Left renal pelvis (tissue), 4 donors: Measurements from ENCODE around the gene NRG3. TPM values are rescaled to one million over a fixed set of nuclear protein-coding genes. Genes with fewer than 3 reads are reported as not detected.

ENCODE experiments used
- DNase-seq, 4 donors: peaks; one replicate each; pipeline ENCODE4 v3.0.0-alpha.2; 2013; ENCODE audit warnings: low read depth in 4 of 4, low spot score in 3 of 4
- polyA plus RNA-seq, 4 donors: library from polyadenylated mRNA; unstranded; fragments of 120-200 nt; gene quantifications; one replicate each; pipeline ENCODE4 v1.2.1, GENCODE V29; 2013; ENCODE audit not compliant: insufficient read length in 4 of 4

Gene NRG3
- polyA plus RNA-seq, 4 donors: 3.9 to 14.2 (median 12.2) TPM

DNA sequence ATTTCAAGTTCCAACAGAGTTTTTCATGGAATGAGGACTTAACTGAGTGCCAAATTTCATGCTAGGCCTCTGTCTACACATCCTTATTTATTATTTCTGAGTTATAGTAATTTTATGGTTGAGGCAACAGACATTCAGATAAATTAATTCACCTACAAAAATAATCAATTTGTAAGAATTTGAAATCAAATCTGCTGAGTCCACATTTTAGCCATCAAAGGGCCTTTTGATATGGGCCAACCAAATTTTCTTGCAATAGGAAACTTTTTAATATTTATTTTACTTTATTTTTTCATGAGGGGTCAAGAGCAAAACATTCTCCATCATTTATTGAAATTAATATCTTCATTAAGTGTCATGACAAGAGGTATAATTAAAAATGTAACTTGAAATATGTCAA lies 875.5 kb downstream of the NRG3 start:
- no peak for DNase-seq

DNA sequence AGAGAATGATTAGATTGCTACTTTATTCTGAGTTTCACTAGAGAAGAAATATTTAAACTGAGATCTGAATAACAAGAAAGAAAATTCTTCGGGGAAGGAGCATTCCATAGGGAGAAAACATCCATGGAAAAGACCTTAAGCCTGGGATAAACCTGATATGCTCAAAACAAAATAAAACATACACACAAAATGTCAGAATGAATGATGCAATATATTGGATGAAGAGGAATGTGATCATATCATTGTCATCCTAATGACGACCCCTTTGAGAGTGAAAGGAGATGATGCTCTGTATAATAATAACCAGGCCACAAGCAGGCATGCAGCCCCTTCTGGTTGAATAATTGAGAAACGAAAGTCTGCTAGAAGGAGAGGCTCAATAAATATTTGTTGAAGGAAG lies 882.4 kb downstream of the NRG3 start:
- DNase-seq: no peak

DNA sequence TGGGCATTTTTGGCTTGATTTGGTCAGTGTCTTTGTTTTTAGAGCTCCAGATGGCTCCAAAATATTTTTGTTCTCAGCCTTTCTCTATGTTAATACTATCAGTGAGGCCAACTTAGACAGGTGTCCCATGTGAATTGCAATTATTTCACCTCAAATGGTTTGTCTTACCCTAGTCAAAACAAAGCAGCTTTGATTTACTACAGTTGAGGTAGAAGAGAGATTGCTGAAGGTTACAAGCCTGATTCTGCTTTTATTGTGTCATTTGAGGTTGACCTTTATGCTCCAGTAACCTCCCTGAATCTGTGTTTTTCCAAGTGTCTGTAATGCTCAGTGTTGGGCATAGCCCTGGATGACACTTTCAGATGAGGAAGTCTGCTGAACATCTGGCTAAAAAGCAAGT lies 882.9 kb downstream of the NRG3 start:
- no peak for DNase-seq

DNA sequence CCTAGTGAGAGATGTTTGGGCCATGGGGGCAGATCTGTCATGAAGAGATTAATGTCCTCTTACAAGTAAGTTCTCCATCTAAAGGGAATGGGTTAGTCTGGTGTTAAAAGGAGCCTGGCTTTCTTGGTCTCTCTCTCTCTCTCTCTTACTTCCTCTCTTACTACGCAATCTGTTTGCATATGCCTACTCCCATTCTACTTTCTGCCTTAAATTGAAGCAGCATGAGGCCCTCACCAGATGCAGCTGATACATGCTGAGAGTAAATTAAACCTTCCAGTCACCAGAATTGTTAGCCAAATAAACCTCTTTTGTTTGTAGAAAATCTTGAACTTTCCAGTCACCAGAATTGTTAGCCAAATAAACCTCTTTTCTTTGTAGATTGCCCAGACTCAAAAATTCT lies 884.1 kb downstream of the NRG3 start:
- no peak for DNase-seq

DNA sequence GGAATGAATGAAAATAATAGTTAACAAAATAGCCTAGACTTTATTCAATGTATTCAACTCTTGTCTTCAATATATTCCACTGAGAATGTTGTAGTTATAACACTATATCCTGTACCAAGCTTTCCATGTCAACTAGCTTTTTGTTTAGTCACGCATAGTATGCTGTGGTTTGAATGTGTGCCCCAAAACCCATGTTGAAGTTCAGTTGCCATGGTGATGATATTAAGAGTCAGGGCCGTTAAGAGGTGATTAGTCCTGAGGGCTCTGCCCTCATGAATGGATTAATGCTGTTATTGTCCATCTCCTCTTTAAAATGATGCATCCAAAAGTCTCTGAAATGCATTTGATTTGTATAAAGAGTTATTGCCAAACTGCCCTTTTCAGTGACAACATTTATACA lies 887.6 kb downstream of the NRG3 start:
- DNase-seq: no peak

DNA sequence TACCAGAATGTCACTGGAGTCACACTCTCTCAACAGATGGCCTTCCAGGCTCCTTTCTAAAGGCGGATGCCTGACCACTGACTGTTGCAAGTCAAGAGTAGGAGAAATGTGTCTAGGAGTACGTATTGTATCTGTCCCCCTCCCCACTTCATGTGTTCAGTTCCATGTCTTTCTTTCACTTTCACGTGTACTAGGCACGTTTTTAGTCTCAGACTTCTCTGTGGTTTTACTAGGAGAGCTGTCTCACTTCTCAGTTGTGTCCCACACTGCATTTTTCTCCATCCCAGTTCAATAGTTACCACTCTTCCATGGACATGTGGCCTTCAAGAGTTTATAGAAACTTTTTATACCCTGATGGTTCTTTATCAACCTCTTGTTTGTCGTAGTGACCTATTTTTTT lies 893.0 kb downstream of the NRG3 start:
- DNase-seq: no peak

DNA sequence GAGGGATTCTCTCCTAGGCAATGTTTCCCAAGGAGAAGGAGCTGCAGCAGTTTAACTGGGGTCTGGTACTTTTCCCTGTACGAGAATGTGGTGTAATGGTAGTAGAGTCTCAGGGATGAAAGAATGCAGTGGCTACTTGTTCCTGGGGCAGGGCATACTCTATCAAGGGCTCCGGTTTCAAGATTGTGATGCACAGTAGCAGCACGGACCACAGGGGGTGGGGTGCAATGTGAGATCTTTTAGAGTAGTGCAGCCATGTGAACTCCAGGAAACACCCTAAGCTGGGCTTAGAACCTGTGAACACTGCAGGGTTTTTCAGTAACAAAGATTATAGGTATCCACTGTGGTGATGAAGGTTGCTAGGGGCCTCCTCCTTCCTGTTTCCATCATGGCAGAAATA lies 903.9 kb downstream of the NRG3 start:
- no peak for DNase-seq

DNA sequence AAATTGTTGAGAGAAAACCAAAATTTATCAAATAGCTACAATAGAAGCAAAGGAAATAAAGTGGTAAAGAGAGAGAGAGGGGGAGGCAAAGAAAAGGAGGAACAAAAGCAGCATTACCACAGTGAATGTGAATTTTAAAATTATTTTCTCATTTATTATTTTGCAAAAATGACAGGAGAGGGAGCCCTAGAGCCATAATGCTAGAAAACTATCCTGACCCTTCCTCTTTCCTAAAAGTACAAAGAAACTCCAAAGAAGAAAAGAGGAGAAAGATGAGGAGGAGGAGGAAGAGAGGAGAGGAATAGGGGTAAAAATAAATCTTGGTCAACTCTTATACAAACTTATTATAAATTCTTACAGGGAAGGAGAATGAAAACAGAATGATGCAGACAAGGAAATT lies 921.5 kb downstream of the NRG3 start:
- no peak for DNase-seq

DNA sequence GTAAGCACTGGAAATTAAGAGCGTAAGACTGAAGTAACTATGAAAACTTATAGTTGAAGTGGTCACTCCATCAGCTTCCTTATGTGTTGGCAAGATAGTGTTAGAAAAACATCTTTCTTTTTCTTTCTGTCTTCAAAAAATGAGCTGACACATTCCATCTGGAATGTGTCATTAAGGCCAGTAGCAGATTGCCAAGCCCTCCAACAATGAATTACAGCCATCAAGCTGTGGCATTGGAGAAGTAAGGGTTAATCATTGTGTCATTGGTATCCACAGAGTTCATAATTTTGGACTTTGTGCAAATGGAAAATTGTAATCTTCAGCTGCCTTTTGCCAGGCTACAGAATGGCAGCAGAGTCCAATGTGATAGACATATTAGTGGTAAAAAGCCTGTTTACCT lies 926.3 kb downstream of the NRG3 start:
- DNase-seq: no peak

DNA sequence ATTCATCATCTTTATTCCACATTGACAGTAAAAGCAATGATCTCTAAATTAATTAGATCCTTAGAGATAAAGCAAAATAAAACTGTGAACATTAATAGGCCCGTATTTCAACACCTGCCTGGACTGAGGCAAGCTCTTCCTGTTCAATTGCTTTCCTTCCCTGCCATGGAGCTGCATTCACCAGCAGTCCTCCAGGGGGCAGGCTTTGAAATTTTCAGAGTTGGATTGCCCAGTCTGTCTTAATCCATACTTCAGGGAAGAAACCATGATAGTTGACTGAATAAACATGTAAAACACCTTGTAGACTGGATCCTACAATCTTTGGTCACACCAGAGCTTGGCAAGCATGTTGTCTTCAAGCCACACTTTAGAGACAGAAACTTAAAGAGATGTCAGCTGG lies 936.6 kb downstream of the NRG3 start:
- DNase-seq: no peak

DNA sequence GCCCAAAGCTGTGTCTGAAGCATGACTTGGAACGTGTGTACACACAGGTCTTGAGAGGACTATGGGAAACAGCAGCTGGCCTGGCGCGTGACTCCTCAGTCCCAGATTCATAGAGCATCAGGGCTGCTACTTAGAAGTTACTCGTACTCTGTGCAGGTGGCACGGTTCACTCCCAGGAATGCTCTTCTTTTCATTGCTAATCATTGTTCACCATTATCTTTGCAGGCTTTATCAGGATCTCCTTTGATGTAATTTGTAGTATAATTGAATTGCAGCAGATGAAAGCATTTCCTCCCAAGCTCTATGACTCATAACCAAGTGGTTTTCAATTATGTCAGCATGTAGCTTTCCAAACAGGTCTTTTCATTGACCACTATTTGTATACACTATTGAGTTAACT lies 938.9 kb downstream of the NRG3 start:
- DNase-seq: no peak

DNA sequence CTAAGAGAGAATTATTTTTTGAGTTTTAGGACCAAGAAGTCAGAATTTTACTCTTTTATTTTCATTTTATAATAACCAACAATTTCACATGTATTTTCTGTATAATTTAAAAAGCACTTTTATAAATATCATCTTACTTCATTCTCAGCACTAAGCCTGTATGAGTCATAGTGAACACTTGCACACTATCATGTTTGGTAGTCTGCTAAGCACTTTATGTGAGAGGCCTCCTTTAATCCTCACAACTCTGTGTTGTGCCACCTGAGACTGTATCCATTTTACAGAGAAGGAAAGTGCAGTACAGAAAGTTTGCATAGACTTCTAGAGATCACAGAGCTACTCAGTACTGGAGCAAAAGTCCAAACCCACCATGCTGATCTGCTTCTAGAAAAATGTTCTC lies 939.6 kb downstream of the NRG3 start:
- DNase-seq: no peak

DNA sequence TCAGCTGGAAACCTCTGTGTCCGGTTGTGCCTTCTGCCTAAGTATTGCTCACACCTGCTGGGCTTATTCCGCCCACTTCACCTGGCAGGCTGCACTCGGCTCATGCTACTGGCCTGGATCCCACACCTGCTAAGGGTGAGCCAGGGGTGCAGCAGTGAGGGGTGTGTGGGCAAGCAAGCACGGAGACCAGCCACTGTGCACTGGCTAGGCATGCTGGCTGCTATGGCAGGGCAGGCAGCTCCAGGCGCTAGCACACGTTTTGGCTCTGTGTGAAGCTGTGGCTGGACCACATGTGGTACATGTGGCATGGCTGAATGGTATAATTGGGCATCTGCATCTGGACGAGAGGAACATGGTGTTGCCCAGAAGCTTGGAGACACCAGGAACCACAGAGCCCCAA lies 940.7 kb downstream of the NRG3 start:
- no peak for DNase-seq

DNA sequence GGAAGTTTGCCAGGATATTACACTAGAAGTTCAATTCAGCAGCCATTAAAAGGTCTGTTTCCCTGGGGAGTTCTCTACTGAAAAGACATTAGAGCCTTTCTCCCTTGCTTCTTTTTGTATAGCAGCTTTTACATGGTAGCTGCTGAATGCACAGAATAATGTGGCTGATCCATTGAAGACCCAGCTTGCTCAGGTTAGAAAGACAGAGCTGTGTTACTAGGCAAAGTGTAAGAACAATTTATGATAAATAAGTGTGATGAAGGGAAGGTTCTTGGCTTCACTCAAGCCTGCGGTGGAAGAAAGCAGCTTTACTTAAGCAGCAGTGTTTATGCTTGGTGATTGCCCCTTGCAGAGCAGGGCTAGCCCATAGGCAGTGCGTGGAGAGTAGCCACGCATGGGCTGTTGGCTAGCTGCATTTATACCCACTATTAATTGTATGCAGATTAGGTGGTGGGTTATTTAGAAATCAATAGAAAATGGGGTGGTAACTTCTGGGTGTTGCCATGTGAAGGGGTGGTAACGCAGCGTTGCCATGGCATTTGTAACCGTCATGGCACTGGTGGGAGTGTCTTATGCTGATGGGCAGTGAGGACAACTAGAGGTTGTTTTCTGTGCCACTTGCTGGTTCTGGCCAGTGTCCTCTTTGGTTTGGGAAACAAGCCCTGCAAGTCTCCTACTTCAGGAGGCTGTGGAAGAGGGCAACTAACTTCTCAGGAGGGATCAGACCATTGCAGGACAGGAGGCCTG lies 942.9 kb downstream of the NRG3 start:
- no peak for DNase-seq

DNA sequence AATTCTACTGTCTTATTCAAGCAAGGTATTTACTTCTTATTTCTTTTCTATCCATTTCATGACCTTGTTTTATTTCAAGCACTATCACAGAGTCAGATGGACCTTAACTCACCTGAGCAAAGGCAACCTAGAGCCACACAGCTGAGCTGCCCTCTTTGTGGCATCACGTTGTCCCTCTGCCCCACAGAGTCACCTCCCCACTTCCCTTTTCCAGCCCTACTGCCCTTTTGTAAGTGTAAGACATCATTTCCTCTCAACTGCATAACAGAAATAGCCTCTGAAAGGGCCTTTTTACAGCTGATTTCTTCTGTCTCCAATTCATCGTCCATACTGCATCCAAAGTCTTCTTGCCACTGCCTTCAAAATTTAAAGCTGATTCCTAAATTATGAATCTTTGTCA lies 946.0 kb downstream of the NRG3 start:
- DNase-seq: no peak

DNA sequence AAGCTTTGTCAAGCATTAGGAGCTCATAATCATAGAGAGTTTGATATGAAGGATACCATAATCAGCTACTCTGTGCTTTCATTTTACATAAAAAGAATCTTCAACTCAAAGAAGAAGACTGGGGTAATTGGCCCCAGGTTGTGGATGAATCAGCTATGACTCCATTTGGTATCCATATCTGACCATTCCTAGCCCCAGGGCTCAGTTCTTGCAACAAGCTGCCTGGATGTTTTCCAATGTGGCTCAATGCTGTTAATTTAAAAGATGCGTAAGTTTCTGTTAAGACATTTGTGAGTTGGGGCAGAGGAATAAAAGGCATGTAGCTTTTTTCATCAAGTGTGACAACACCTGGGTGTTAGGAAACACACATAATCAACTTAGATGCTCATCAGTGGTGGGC lies 951.1 kb downstream of the NRG3 start:
- no peak for DNase-seq

DNA sequence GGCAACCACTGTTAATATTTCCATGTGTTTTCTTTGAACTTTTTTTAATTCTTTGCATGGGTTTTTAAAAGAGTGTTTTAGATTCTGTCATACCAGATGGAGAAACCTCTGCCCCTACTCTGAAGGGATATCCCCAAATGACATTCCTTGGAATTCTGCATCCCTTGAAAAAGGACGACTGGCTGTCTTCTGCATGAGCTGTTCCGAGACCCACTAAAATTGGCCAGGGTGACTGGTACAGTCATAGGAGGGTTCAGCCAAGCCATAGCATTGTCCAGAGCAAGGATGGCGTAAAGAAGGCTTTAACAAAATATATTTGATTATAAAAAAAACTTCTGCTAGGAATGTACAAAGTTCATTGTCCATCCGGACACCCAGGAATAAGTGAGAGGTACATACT lies 952.9 kb downstream of the NRG3 start:
- DNase-seq: no peak

DNA sequence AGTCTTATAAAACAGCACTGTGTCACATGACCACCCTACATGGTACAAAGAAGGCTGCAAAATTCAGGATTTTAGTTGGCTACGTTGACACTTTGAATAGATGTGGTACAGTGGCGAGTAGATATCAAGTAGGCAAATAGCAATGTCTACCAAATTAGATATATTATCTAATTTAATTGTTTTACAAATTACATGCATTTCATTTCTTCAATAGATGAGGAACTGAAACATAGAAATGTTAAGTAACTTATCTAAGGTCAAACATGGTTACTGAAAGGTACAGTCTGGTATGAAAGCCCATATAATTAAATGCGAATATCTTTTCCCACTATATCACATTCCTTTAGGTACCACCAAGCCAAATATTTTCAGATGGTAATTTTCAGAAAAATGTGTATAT lies 972.2 kb downstream of the NRG3 start:
- DNase-seq: no peak

DNA sequence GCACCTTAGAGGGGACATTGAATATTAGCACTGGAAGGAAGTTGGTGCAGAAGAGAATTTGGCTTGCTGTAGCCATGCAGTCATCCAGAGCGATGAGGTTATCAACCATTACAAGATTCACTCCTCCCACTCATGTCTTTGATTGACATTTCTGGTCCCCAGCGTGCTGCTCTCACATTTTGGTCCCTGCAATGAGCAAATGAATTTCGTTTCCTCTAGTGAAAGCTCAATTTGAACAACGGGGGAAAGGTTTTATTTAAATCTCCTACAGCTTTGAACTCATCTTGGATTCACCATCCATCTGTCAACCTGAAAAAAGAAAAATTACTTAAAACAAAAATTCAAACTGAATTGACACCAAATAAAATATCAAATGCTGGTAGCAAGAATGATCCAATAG lies 975.2 kb downstream of the NRG3 start:
- DNase-seq: no peak

DNA sequence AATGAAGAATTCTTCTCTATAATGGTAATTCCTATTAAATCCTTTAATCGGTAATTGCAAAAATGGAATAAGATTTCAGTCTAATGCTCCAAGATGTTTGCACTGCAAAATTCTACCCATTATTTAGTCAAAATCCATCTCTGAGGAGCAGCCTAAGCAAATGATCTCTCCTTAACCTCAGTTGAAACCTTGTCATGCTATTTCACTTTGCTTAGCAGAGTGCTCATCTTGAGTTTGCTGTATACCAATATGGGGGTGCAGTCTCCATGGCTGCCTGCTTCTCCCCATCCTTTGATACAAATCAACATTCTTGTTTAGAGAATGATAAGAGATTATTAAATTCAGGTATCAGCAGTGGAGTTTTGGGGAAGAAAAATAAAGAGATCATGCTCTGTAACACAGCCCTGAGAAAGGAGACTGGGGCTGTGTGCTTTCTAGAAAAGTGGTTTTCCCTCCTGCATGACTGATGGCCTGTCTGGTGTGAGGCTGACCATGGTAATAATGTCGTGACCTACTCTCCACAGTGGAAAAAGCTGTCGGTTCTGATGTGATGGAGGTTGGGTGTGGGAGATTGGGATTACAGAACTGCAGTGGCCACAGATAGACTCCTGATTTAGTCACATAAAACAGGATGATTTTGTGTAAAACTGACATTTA lies 982.1 kb downstream of the NRG3 start:
- DNase-seq: no peak

DNA sequence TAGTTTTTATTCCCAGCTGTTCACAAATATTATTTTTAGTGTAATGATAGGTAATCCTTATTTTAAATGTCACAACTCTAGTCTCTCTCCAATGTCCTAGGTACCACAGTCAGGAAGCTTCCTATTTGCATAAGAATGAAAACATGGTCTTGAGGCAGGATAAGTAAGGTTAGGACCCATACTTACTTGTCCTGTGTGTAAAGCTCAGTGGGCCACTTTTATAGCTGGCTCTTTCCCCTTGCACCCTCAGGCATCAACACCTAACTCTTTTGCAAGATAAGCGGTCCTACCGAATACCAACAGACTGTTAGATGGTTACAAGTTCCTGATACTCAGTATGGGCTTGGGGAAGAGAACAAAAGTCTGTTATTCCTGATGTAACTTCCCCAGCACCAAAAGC lies 986.9 kb downstream of the NRG3 start:
- DNase-seq: no peak

DNA sequence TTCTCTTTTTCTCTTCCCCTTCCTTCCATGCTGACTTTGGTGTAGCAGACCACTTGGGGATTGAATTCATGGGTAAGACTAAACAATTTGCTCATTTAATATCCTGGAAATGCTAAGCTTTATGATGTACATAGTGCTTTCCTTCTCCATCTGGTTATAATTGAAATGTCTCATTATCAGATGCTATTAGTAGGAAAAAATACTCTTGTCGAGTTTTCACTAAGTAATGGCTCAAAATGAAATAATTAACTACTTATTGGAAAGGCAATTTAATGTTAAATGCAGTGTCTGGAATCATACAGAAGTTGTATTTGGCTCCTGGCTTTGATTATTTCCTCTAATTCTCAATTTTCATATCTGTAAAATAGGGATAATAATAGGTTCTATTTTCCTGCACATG lies 990.4 kb downstream of the NRG3 start:
- DNase-seq: no peak
